ENCODE results near the gene TMEM178B. TPM values are rescaled to one million over a fixed set of nuclear protein-coding genes. Genes with fewer than 3 reads are reported as not detected.

The TMEM178B gene
- polyA plus RNA-seq, 1 donor (not counting 4 experiments of a cell fraction or from before 2014, with no cell fraction given), result not detected

GRCh38 chr7:141221007-141221612 is 147.2 kb downstream of the TMEM178B start:
- no peak for FAIRE-seq
- no peaks in the 10 kb centered on the region for H3K9me1 ChIP-seq (ENCODE audit: control insufficient read depth, extremely low read depth, insufficient read depth, low read length)
- H3K27ac ChIP-seq (ENCODE audit: control insufficient read depth, insufficient read depth, low read length), result no peak overlapping the region
- H3K9ac ChIP-seq (ENCODE audit: control insufficient read depth, extremely low read depth, insufficient read depth, low read length), result no peak overlapping the region
- no peaks in the 10 kb centered on the region for H3K36me3 ChIP-seq (ENCODE audit: control insufficient read depth in 2 of 2, extremely low read depth in 1 of 2, insufficient read depth in 2 of 2, low read length in 2 of 2)
- H3K79me2 ChIP-seq (ENCODE audit: control insufficient read depth, insufficient read depth, low read length), result no peaks in the 10 kb centered on the region
- no peaks in the 10 kb centered on the region for H4K20me1 ChIP-seq (ENCODE audit: control insufficient read depth, extremely low read depth, insufficient read depth, low read length)
- H3K4me3 ChIP-seq (ENCODE audit: control insufficient read depth in 2 of 3, extremely low read depth in 1 of 3, insufficient read depth in 2 of 3, low read depth in 1 of 3, low read length in 3 of 3), result no peak overlapping the region
- no peaks in the 10 kb centered on the region for H3K9me3 ChIP-seq (ENCODE audit: control insufficient read depth, low read depth, low read length)
- DNase-seq (ENCODE audit: low read depth, low spot score), result no peak
- TF ChIP-seq, protein P1, sequence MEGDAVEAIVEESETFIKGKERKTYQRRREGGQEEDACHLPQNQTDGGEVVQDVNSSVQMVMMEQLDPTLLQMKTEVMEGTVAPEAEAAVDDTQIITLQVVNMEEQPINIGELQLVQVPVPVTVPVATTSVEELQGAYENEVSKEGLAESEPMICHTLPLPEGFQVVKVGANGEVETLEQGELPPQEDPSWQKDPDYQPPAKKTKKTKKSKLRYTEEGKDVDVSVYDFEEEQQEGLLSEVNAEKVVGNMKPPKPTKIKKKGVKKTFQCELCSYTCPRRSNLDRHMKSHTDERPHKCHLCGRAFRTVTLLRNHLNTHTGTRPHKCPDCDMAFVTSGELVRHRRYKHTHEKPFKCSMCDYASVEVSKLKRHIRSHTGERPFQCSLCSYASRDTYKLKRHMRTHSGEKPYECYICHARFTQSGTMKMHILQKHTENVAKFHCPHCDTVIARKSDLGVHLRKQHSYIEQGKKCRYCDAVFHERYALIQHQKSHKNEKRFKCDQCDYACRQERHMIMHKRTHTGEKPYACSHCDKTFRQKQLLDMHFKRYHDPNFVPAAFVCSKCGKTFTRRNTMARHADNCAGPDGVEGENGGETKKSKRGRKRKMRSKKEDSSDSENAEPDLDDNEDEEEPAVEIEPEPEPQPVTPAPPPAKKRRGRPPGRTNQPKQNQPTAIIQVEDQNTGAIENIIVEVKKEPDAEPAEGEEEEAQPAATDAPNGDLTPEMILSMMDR (optimal IDR thresholded peaks at IDR 0.05 in 1 of 3, IDR thresholded peaks at IDR 0.05 in 1 of 3, conservative IDR thresholded peaks at IDR 0.05 in 1 of 3; ENCODE audit: extremely low read depth in 1 of 3, insufficient read depth in 2 of 3, low read length in 3 of 3), result no peak
- TF ChIP-seq EZH2 (IDR thresholded peaks at IDR 0.05; ENCODE audit: low read length), result no peak
- H2AFZ ChIP-seq (ENCODE audit: control insufficient read depth, low read length), result no peak overlapping the region
- dilution Hi-C loops (cut with MboI; ENCODE audit: extremely low pct_ligation_motif_present, low sequenced_read_pairs), result no loop called here
- no peaks in the 10 kb centered on the region for H3K4me1 ChIP-seq (ENCODE audit: control insufficient read depth, extremely low read depth, insufficient read depth, low read length)
- no peak overlapping the region for H3K4me2 ChIP-seq (ENCODE audit: control insufficient read depth, extremely low read depth, insufficient read depth, low read depth, low read length)
- no peaks in the 10 kb centered on the region for H3K27me3 ChIP-seq (ENCODE audit: control insufficient read depth, extremely low read depth, insufficient read depth, low read length)

GRCh38 chr7:141225916-141226618 is 152.2 kb downstream of the TMEM178B start:
- Histone ChIP-seq H3K79me2 (ENCODE audit: control insufficient read depth, insufficient read depth, low read length) (no peaks in the 10 kb centered on the region), H3K4me2 (ENCODE audit: control insufficient read depth, extremely low read depth, insufficient read depth, low read depth, low read length) (no peak overlapping the region), H3K9me3 (ENCODE audit: control insufficient read depth, low read depth, low read length) (no peaks in the 10 kb centered on the region), H2AFZ (ENCODE audit: control insufficient read depth, low read length) (no peak overlapping the region), H3K9ac (ENCODE audit: control insufficient read depth, extremely low read depth, insufficient read depth, low read length) (no peak overlapping the region), H3K4me1 (ENCODE audit: control insufficient read depth, extremely low read depth, insufficient read depth, low read length) (no peaks in the 10 kb centered on the region), H3K27me3 (ENCODE audit: control insufficient read depth, extremely low read depth, insufficient read depth, low read length) (no peaks in the 10 kb centered on the region), H3K27ac (ENCODE audit: control insufficient read depth, insufficient read depth, low read length) (no peak overlapping the region), H3K36me3 (ENCODE audit: control insufficient read depth in 2 of 2, extremely low read depth in 1 of 2, insufficient read depth in 2 of 2, low read length in 2 of 2) (no peaks in the 10 kb centered on the region), H3K9me1 (ENCODE audit: control insufficient read depth, extremely low read depth, insufficient read depth, low read length) (no peaks in the 10 kb centered on the region), H4K20me1 (ENCODE audit: control insufficient read depth, extremely low read depth, insufficient read depth, low read length) (no peaks in the 10 kb centered on the region), H3K4me3 (ENCODE audit: control insufficient read depth in 2 of 3, extremely low read depth in 1 of 3, insufficient read depth in 2 of 3, low read depth in 1 of 3, low read length in 3 of 3) (no peak overlapping the region)
- no peak for TF ChIP-seq EZH2 (IDR thresholded peaks at IDR 0.05; ENCODE audit: low read length)
- TF ChIP-seq, protein P1 (optimal IDR thresholded peaks at IDR 0.05 in 1 of 3, IDR thresholded peaks at IDR 0.05 in 1 of 3, conservative IDR thresholded peaks at IDR 0.05 in 1 of 3; ENCODE audit: extremely low read depth in 1 of 3, insufficient read depth in 2 of 3, low read length in 3 of 3), result no peak
- FAIRE-seq (no peak), DNase-seq (ENCODE audit: low read depth, low spot score) (no peak)
- dilution Hi-C loops (cut with MboI; ENCODE audit: extremely low pct_ligation_motif_present, low sequenced_read_pairs), result no loop called here
